Stimulated activated CD8-positive, alpha-beta memory T cell treated with anti-CD3 and anti-CD28 coated beads, Interleukin-7, amount 100 ng/mL, for 24 hours (primary cell): ENCODE data around the gene SKAP1.

Experiments
- DNase-seq: peaks from one replicate; pipeline ENCODE4 v3.0.0-alpha.2; 2020; ENCODE audit warnings: low read depth

The SKAP1 gene

DNA sequence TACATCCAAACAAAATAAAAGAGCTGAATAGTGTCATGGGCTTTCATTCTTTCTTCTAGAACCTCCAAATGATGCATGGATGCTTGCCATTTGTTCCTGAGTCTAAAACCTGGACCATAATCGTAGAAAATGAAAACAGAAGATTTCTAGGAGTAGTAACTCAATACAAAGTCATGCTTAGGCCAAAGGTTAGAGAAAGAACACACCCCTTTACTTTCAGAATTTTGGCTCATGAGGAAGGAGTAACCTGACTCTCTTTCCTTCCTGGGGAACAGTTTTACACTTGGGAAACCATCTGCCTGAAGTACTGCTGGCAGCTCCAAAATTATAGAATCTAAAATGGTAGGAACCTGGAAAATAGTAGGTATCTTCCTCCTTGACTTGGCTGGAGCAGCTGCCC, 185.2 kb downstream of the SKAP1 start:
- DNase-seq: no peak

DNA sequence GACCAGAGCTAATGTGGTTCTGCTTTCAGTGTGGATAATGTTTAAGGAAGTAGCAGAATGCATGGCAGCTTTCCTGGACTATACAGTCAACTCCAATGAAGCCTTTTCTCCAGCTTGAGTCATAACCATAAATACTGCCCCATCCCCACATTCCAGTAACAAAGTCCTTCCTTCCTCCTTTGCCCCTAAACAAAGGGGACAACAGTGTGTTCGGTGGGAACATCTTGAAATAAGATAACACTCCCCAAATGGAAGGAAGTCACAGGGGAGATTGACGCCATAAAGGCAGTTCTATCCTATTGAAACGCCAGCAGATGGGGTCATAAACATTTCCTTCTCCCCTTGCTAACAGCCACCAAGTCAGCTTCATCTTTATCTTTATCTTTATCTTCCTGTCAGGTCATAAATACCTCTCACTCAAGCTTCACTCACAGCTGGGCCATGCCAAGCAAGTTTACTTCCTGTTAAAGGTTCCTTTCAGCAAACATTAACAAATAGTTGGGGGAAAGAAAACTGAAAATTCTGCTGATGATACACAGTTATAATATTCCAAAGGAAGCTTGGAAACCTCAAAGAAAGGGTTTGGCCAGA, 185.8 kb downstream of the SKAP1 start:
- no peak for DNase-seq

DNA sequence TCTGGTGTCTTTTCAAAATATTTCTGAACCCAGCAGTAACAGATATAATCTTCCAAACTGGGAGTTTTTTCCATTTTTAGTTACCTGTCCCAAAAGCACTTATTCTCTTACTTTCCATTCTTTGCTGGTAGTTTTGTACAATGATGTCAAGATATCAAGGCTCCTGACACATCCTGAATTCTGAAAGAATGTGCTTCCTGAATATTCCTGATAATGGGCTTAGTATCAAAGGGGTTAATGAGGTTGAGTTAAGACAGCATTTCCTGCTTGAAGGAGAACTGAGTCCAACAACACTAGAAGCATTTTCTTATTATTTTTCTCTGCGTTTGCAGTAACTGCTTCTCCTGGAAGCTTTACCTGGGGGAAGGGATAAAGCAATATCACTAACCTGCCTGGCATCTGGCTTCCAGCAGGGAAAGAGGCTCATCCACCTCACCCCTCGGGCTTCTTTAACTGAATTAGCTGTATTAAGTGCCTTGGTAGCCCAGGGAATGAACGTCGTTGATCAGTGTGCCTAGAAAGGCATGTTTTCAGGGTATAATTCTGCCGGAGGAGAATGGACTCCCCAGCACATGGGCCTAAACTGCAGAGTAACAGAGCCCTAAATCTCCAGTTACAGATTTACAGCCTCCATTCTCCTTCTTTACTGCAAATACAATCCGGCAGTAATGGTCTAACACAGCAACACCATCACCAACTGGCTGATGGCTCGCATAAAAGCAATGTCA, 188.1 kb downstream of the SKAP1 start:
- DNase-seq: no peak

DNA sequence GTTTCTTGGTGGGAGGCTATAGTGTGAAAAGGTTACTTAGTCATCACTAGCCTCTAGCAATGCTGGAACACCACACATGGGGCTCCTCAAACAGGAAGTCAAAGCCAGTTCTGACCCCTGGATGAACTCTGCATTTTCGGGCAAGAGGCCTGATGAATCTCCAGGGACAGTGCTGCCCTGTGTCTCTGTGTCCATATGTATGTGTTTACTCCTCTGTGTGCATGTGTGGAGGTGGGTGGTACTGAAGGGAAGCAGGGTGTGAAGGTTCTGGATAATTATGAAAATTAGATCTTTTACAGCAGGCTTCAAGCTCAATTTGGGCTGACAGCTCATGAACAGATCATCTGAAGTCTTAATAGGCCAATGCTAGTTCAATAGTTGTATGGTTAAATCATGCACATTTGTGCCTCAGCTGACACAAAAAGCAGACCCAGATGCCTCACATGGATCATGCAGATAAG, 188.9 kb downstream of the SKAP1 start:
- DNase-seq: no peak

DNA sequence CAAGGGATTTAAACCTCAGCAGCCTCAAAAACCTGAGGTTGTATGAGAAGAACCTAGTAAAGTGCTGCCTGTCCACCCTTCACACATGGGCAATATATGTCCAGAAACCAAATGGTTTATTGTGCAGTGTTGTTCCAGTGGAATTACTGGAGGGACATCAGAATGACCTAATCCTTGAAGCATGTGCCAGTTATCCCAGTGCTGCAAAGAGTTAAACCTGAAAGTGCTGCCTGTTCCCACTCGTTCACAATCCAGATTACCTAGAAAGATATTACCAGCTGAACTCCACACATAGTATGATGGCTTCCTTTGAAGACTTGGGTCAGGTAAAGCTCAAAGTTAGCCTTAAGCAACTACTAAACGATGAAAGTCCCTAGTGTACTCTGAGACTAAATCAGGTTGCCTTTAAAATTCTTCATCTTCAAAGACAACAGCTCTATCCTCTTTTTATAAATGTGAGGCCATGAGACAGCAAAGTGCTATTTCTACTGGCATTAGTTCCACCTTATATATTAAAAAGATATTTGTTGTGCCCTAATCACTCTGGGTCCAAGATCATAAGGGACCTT, 189.4 kb downstream of the SKAP1 start:
- DNase-seq: no peak

DNA sequence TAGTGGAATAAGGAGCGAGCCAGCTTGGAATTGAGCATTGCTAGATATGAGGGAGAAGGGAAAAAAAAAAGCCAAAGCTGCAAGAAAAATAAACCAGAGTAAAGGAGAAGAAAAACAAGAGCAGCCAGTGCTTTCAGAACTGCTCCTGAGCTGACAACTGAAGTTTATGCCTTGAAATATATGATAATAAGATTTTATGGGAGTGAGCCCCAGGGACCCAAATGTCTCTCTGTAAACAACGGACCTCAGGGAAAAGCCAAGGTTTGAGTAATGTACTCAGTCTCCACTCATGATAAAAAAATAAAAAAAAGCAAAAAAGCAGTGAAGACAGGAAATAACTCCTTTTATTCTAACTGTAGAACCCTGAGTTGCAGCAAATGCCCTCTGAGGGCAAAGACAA, 189.9 kb downstream of the SKAP1 start:
- DNase-seq: no peak

DNA sequence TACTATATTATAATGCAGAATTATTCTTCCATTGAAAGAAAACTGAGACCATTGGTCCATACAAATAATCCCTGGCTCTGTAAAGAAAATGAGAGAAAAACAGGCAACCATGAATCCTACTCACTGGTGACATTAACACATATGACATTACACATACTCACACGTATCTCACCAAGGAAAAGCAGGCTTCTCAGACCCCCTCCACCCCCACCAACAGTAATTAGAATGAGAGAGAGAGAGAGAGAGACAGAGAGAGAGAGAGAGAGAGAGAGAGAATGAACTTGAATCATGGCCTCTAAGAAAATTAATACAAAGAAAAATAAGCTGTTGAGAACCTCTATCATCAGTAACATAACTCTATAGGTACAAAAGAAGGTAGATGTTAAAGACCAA, 190.4 kb downstream of the SKAP1 start:
- no peak for DNase-seq

DNA sequence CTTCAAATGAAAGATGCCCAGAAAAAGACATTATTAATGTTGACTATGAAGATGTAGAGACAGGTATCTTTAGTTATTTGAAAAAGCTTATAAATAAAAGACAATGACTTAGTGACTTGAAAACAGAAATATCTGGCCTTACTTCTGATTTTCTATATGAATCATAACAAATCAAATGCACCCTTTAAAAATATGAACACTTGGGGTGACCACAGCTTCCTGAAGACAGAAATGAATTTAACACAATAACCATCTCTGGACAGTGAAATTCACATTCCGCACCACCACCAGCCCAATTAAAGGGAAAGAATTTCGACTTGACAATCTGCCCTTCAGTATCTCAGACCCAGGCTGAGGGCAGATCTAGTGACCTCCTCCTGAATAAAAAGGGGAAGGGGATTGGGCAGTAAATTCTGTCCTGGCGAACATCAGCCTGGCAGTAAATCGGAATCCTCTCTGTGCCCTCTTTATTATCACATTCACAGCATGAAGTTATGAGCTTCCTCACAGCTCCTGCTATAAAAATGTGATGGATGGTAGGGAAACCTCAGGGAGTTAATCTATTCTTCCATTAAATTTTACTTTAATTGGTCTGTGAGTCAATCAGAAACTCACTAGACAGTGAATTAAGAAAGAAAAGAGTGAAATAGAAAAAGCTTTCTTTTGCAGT, 190.9 kb downstream of the SKAP1 start:
- no peak for DNase-seq

DNA sequence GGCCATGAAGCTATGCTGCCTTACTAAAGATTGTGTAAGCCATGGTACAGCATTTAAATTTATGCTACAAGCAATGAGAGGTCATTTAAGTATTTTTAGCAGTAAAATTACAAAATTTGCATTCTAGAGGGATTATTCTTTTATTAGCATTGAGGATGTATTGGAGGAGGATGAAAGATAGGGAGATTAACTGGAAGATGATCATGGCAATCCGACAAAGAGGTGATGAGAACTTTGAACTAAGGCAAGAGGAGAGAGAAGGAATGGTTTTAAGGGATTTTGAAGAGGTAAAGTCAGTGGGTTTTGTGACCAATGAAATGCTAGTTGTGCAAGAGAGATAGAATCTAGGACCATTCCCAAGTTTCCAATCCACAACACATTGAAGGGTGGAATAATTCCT, 192.6 kb downstream of the SKAP1 start:
- no peak for DNase-seq

DNA sequence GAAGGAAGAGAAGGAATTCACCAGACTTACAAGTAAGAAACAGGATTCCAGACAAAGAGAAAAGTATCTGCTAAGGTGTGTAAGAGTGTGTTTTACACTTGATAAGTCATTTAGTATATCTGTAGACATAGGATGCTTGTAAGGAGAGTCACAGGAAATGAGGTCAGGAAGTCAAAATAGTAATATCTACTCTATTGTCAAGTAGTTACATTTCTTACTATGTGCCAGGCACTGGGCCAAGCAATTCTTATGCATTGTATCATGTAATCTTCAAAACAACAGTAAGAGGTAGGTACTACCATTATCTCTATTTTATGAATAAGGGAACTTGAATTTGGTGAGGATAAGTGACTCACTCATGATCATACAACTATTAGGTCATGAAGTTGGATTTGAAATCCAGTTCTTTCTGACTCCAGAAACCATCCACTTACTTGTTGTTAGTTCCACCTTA, 193.3 kb downstream of the SKAP1 start:
- no peak for DNase-seq

DNA sequence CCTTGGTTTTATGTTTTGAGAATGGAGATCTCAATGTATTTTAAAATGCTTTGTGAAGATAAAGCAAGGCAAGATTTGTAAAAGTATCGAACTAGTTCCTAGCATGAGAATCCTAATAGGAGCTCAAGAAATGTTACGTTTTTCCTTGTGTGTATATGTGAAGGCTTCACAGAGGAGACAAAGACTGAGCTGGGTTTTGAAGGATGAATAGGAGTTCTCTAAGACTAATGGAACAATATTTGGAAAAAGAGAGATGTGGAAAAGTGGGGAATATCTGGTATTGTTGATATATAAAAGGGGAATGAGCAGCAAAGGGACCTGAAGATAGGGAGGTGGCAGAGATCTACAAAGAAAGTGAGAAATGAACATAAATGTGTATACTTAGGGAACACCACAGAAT, 195.1 kb downstream of the SKAP1 start:
- DNase-seq: no peak

DNA sequence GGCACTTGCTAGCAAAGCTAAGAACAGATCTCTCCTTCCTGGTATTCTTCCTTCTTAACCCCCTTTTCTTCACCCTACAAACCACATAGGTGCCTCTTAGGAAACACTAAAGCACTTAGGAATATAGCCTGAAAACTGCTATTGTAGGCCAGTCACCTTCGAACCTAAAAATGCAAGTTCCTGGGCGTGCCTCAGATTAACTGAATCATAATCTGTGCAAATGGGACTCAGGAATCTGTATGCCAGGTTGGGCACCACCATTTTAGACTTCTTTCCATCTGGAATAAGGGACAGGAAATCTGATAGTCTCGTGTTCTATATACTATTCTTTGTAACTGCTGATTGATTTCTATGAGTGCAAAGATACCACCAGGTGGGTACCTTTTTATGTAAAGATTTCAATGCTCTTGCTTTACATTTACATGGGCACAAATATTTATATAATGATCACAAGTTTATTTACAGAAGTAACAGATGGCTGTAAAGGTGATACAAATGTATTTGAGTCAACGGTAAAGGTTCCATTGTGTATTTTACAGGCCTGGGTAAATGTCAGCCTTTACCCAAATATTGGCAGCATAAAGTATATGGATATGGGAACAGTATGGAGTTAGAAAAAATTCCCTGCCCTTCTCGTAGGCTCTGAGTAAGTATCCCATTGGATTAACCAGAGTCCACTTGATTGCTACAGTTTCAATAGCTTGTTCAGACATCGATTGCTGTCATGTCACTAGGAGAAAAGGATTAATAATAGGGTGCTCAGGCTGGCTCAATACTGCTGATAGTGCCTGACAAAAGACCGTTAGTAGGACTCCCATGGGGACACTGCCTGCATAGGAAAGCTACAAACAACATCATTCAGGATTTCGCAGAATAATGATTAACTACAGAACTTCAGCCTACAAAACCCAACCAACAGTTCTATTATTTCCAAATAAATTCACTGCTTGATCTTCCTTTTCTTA, 197.7 kb downstream of the SKAP1 start:
- no peak for DNase-seq

DNA sequence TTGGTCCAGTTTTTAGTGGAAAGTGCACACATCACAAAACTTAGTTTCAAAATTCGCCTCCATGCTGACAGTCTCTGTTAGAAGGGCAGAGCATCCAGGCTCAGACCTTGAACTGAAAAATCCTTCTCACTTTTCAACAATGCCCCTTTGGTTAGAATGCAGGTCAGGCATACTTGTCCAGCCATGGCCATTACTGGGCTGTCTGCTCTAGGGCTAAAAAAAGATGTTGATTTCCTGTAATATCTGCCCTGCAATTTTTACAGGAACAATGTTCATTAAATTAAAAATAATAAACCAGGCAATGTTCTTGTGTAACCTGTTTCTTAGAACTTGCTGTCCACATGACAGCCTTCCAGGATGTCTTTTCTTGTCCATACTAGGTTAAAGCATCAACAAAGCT, 200.1 kb downstream of the SKAP1 start:
- no peak for DNase-seq

DNA sequence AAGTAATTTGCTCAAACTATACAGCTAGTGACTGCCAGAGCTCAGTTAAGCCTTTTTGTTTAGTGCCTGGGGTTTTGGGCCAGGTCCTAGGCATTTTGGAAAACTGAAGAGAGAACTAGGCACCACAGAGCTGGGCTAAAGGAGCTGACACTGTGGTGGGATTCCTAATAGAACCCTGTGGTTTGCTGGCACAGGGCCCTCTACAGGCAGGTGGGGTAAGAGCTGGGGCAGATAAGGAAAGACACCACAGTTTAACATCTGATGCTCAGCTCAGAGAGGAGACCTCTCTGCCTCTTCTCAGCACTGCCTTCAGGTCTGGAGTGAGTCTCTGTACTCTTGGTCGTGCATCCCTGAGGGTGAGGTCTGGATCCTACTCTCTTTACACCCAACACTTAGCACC, 201.3 kb downstream of the SKAP1 start:
- no peak for DNase-seq

DNA sequence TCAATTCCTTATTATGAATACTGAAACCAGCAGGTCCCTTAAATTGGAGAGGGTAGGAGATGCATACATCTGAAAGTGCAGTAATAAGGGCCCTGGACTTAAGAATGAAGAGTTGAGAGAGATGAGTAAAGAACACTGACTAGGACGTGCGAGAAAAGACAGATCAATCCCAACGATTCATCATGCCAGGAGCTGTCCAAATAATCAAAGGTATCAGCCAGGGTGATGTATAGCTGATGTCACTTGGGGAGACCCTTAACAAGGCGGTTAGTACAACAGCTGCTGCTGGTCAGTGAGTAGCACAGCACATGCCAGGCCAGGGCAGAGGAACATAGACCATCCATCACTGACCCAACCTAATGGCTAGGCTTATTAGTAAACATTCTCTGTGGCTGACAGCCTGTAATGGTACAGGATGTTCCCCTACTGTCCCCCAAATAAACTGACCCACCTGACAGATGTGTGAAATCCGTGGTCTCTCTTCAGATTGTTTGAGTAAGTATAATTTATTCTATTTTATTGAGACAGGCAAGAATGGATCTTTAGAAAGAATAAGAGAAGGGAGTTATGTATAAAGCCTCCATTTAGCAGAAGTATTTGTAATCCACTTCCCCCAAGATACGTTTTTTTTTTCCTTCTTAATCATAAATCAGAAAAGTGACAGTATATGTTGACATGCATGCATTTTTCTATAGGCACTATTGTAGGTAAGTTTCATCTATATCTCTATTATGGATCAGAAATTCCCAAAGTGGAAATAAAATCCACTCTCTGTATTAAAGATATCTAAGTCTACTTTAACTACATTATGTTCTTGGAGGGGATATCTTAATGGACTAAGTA, 204.1 kb downstream of the SKAP1 start:
- no peak for DNase-seq

DNA sequence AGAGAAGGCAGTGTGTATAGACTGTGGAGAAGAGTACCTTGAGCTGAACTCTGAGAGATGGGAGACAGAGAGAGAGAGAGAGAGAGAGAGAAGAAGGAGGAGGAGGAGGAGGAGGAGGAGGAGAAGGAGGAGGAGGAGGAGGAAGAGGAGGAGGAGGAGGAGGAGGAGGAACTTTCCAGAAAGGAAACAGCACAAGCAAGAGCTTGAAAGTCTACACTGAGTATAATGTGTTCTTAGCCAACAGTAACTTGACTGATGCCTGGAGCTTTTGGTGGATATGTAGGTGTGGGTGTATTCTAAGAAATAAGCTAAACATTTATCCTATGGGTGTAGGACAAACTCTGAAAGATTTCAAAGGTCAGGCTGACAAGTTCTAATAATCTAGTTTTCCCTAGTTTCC, 206.1 kb downstream of the SKAP1 start:
- DNase-seq: no peak

DNA sequence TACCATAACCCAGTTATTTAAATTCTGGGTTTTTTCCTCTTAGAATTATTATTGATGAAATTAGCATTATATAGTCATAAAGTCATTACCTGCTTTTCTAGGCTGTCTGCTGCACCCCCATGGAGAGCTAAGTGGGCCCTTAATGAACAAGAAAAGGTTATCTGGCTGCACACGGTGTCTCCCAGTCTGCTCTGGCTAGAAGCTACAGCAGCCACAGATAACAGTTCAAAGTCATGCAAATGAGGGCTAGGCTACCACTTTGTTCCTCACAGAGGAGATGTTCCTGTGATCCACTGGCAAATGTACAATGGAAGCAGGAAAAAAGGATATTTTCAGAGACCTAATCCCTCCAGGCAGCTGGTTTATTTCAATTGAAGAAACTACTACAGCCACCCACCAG, 210.4 kb downstream of the SKAP1 start:
- DNase-seq: no peak

DNA sequence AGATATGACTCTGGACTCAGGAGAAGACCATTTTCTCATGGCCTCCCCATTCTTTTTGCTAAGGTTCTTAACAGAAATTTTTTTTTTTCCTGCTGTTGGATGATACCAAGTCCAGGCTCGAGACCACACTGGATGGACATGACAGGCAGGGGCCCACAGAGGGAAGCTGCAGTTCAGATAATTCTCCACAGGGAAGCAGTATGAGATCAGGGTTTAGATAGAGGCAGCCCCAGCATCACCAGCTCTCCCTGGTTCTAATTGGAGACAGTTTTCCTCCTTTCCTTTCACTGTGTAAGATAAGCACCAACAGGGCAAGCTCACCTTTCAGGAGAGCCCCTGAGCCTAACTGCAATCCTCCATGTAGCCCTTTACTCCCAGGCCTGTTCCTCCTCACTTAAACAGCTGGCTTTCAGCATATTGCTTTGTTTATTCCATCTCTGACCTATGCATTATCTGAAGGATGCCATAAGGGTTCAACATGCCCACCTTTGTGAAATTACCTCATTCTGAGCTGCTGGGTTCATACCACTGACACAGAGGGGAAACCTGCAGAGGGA, 214.4 kb downstream of the SKAP1 start:
- no peak for DNase-seq

DNA sequence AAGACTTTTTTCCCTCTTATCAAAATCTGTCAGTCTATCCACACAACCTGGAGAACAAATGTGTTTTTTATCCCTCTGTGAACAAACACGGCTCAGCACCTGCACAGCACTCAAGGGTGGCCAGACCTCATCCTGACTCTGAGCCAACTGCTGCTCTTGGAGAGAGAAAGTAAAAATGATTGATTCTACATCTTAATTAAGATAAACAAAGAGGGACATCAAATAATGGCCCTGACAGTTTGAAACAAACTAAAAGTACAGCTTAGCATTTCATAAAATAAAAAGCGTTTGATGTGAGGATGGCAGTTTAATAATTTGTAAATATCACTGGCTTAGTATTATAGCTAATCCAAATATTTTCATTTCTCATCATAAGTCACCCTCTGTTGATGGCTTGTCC, 216.2 kb downstream of the SKAP1 start:
- no peak for DNase-seq

DNA sequence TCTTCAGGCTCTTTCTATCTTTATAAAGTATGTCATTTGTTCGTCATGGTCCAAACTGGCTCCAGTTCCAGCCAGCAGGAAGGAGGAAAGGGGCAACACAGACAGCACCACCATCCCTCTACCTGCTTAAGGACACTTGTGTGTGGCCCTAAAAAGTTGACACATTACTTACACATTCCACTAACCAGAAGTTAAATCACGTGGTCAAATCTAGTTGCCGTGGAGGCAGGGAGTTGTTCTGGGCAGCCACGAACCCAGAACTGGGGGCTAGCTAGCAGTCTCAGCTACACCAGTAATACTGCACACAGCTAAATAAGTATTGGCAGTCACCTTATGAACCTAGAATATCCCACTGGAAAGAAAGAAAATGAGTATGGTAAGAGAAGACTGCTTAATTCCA, 218.2 kb downstream of the SKAP1 start:
- DNase-seq: no peak

DNA sequence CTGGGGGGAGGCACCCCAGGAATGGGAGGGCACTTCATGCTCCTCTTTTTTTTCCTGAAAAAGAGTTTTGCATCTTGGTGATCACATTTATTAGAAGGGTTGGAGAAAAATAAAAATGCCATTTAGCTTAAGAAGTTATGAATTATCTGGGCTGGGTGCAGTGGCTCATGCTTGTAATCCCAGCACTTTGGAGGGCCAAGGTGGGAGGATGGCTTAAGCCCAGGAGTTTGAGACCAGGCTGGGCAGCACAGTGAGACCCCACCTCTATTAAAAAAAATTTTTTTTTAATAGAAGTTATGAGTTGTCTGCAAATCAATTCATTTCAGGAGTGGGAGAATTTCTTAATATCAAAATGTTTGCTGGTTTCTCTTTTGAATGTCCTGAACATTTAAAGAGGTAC, 219.0 kb downstream of the SKAP1 start:
- DNase-seq: no peak
